GM18505 (cell line): ENCODE results near the gene TMEM30B.
"Not testable (repeated sequence)": the region's sequence is repeated elsewhere in the genome, so short reads cannot be mapped to it uniquely, and the experiment has no call there.

Source experiments
- ATAC-seq: cut with Tn5 transposase; IDR thresholded peaks from one replicate; pipeline ENCODE4 v1.9.1; 2021; ENCODE audit not compliant: unreplicated experiment
- POLR2A ChIP-seq: IDR thresholded peaks from 4 replicates; pipeline ENCODE4 v1.6.1; 2011; ENCODE audit warnings: borderline replicate concordance; ENCODE audit not compliant: insufficient read depth, insufficient read length; ENCODE audit errors: extremely low read depth

Gene TMEM30B

GRCh38 chr14:61319706-61320105 is 38.6 kb upstream of the TMEM30B start:
- no peak for TF ChIP-seq POLR2A
- no peak for ATAC-seq

GRCh38 chr14:61319086-61319485 is 37.9 kb upstream of the TMEM30B start:
- TF ChIP-seq POLR2A = no peak
- ATAC-seq = no peak

- no peak for ATAC-seq
- TF ChIP-seq POLR2A = no peak
Measured at GRCh38 chr14:61315313-61315712, 34.2 kb upstream of the TMEM30B start.

- not testable (repeated sequence) for ATAC-seq
Measured at GRCh38 chr14:61308701-61309100, 27.6 kb upstream of the TMEM30B start.

- no peak for TF ChIP-seq POLR2A
- ATAC-seq = no peak
Measured at GRCh38 chr14:61308198-61308597, 27.1 kb upstream of the TMEM30B start.

GRCh38 chr14:61304688-61305087 is 23.6 kb upstream of the TMEM30B start:
- no peak for ATAC-seq
- TF ChIP-seq POLR2A = no peak

- no peak for ATAC-seq
- TF ChIP-seq POLR2A = no peak
Measured at GRCh38 chr14:61300754-61301153, 19.6 kb upstream of the TMEM30B start.

GRCh38 chr14:61300209-61300608 is 19.1 kb upstream of the TMEM30B start:
- ATAC-seq = no peak
- TF ChIP-seq POLR2A = no peak

GRCh38 chr14:61298824-61299223 is 17.7 kb upstream of the TMEM30B start:
- no peak for ATAC-seq

GRCh38 chr14:61297581-61297980 is 16.4 kb upstream of the TMEM30B start:
- no peak for TF ChIP-seq POLR2A
- no peak for ATAC-seq

More at GRCh38 chr14:61298824-61299223, 17.7 kb upstream of the TMEM30B start:
- no peak for TF ChIP-seq POLR2A

GRCh38 chr14:61296719-61297502 is 15.8 kb upstream of the TMEM30B start:
- TF ChIP-seq POLR2A = no peak
- peak; percentile 49 for ATAC-seq

- no peak for ATAC-seq
- no peak for TF ChIP-seq POLR2A
Measured at GRCh38 chr14:61296151-61296550, 15.0 kb upstream of the TMEM30B start.

GRCh38 chr14:61290701-61291100 is 9.6 kb upstream of the TMEM30B start:
- no peak for TF ChIP-seq POLR2A
- no peak for ATAC-seq

GRCh38 chr14:61288720-61289119 is 7.6 kb upstream of the TMEM30B start:
- TF ChIP-seq POLR2A = no peak
- no peak for ATAC-seq

- no peak for TF ChIP-seq POLR2A
- no peak for ATAC-seq
Measured at GRCh38 chr14:61288228-61288627, 7.1 kb upstream of the TMEM30B start.
